Stimulated activated naive CD8-positive, alpha-beta T cell treated with anti-CD3 and anti-CD28 coated beads, Interleukin-15, Interleukin-2, amounts not matched to agents 100 ng/mL and 50 ng/mL, for 24 hours (primary cell): Measurements from ENCODE around the gene ASIC3.
"Not testable (repeated sequence)": the region's sequence is repeated elsewhere in the genome, so short reads cannot be mapped to it uniquely, and the experiment has no call there.

Source experiments
- H3K27ac Mint-ChIP-seq: one replicate; pipeline ENCODE4 v1.8.0; 2021; ENCODE audit warnings: mild to moderate bottlenecking, mixed read lengths
- H3K27me3 Mint-ChIP-seq: one replicate; pipeline ENCODE4 v1.8.0; 2021; ENCODE audit warnings: mixed read lengths
- H3K36me3 Mint-ChIP-seq: one replicate; pipeline ENCODE4 v1.8.0; 2021; ENCODE audit warnings: low read depth, mixed read lengths
- H3K4me1 Mint-ChIP-seq: one replicate; pipeline ENCODE4 v1.8.0; 2021; ENCODE audit warnings: low read depth, mixed read lengths
- H3K4me3 Mint-ChIP-seq: one replicate; pipeline ENCODE4 v1.8.0; 2021; ENCODE audit warnings: mild to moderate bottlenecking, mixed read lengths
- H3K9me3 Mint-ChIP-seq: one replicate; pipeline ENCODE4 v1.8.0; 2021; ENCODE audit warnings: mixed read lengths

Gene ASIC3

DNA sequence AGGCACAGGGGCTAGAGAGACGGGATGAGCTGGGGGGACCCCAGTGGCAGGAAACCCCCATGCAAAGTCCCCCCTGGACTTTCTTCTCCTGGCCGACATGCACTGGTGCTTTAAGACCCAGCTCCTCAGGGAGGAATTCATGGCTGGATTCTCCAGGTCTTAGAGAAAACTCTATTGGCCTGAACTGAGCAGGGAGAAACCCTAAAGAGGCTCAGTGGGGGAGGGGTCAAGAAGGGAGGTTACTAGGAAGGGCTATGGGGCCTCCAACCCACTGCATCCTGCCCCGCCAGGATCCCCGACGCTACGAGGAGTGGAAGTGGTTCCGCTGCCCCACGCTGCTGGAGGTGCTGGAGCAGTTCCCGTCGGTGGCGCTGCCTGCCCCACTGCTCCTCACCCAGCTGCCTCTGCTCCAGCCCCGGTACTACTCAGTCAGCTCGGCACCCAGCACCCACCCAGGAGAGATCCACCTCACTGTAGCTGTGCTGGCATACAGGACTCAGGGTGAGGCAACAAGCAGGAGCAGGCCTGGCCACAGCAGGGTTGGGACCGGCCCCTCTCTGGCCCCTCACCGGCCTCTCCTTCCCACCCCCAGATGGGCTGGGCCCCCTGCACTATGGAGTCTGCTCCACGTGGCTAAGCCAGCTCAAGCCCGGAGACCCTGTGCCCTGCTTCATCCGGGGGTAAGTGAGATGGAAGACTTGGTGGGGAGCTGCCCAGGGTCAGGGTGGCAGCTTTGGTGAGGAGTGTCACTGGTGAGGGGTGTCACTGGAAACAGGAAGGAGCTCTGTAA lies 37.8 kb upstream of the ASIC3 start:
- Mint-ChIP-seq H3K27me3 (no peaks in the 10 kb centered on the region), H3K9me3 (no peaks in the 10 kb centered on the region), H3K4me3 (peak overlapping the region; percentile 54), H3K36me3 (no peaks in the 10 kb centered on the region), H3K4me1 (peaks cover 71% of the 10 kb centered on the region), H3K27ac (peak overlapping the region; percentile 31)

DNA sequence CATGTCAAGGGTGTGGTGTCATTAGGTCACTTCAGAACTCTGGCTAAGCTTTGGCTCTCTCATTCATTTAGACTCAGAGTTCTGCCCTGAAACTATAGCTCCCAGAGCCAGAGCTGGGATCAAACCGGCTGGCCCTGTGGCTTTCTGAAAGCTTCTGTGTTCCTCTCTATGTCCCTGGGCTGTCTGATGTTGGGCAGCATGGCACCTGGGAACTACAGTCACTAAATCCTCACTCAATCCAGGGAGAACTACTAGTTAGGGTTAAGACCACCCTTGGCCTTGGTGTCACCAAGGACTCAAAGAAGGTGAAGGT lies 37.3 kb upstream of the ASIC3 start:
- H3K27me3 Mint-ChIP-seq: no peaks in the 10 kb centered on the region
- H3K4me3 Mint-ChIP-seq: peak overlapping the region; percentile 54
- peak overlapping the region; percentile 31 for H3K27ac Mint-ChIP-seq
- no peaks in the 10 kb centered on the region for H3K36me3 Mint-ChIP-seq
- no peaks in the 10 kb centered on the region for H3K9me3 Mint-ChIP-seq
- peaks cover 73% of the 10 kb centered on the region for H3K4me1 Mint-ChIP-seq

DNA sequence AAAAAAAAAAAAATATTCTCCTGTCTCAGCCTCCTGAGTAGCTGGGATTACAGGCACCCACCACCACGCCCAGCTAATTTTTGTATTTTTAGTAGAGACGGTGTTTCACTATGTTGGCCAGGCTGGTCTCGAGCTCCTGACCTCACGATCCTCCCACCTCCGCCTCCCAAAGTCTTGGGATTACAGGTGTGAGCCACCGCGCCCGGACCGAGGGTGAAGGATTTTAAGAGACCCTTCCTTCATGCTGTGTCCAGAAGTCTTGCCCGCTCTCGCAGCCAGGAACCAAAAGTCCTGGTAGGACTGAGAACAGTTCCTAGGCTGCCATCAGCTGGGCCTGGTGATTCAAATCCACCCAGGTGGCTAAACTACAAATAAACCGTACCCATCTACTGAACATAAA lies 36.7 kb upstream of the ASIC3 start:
- not testable (repeated sequence) for H3K4me3 Mint-ChIP-seq, H3K27me3 Mint-ChIP-seq, H3K36me3 Mint-ChIP-seq, H3K27ac Mint-ChIP-seq, H3K9me3 Mint-ChIP-seq
- peaks cover 78% of the 10 kb centered on the region for H3K4me1 Mint-ChIP-seq

DNA sequence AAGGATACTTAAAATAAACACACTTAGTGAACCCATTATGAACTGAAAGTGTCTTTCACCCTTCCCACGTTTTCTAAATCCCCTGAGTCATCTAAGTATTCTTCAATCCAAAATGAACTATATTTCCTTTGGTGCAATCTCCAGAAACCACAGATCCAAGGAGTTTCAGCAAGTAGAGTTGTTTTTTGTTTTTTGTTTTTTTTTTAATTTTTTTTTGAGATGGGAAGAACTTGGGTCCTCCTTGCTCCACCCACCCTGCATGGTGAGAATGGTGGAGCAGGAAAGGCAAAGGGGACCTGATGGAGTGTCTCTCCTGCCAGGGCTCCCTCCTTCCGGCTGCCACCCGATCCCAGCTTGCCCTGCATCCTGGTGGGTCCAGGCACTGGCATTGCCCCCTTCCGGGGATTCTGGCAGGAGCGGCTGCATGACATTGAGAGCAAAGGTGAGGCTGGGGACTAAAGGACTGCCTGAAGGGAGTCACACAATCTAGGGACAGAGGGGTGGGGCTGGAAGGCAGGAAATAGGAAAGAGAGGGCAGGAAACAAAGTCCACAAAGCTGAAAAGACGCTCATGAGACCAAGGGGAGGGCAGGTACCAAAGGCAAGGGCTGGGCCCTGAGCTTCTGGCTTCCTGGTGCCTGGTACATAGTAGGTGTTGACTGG lies 36.2 kb upstream of the ASIC3 start:
- H3K4me3 Mint-ChIP-seq: peak overlapping the region; percentile 36
- peak overlapping the region; percentile 49 for H3K27ac Mint-ChIP-seq
- H3K27me3 Mint-ChIP-seq: no peaks in the 10 kb centered on the region
- H3K9me3 Mint-ChIP-seq: no peaks in the 10 kb centered on the region
- H3K4me1 Mint-ChIP-seq: peaks cover 81% of the 10 kb centered on the region
- no peaks in the 10 kb centered on the region for H3K36me3 Mint-ChIP-seq

DNA sequence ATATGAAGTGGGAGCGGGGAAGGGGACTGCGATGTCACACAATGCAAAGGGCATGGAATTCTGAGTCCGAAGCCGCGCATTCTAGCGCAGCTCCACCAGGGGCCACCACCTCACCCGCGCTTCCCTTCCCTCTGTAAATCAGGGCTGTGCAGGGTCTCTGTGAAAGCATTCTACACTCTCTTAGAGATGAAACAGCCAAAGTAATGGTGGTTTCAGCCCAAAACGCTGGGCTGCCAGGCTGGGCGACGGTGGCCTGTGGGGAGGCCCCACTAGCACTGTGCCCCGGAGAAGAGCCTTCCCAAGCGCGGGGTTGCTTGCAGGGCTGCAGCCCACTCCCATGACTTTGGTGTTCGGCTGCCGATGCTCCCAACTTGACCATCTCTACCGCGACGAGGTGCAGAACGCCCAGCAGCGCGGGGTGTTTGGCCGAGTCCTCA lies 35.4 kb upstream of the ASIC3 start:
- Mint-ChIP-seq H3K9me3 (no peaks in the 10 kb centered on the region), H3K4me1 (peaks cover 81% of the 10 kb centered on the region), H3K27ac (no peak overlapping the region), H3K27me3 (no peaks in the 10 kb centered on the region), H3K36me3 (no peaks in the 10 kb centered on the region), H3K4me3 (peak overlapping the region; percentile 36)

DNA sequence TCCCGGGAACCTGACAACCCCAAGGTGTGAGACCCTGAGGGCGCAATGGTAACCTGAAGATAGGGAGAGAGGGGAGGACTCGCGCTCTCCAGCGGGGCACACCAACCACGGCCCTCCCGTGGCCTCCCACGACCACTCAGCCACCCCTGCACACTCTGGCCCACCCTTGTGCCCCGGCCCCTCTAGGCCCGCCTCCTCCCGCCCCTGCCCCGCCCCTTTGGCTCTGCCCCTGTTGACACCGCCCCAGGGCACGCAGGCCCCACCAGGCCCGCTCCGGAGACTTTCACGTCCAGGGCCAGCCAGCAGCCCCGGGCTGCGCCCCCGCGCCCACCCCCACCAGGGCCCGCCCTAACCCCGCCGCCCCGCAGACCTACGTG lies 35.0 kb upstream of the ASIC3 start:
- Mint-ChIP-seq H3K4me1 (peaks cover 81% of the 10 kb centered on the region), H3K4me3 (peak overlapping the region; percentile 83), H3K27ac (no peak overlapping the region), H3K9me3 (no peaks in the 10 kb centered on the region), H3K27me3 (peaks cover 2% of the 10 kb centered on the region), H3K36me3 (no peaks in the 10 kb centered on the region)

DNA sequence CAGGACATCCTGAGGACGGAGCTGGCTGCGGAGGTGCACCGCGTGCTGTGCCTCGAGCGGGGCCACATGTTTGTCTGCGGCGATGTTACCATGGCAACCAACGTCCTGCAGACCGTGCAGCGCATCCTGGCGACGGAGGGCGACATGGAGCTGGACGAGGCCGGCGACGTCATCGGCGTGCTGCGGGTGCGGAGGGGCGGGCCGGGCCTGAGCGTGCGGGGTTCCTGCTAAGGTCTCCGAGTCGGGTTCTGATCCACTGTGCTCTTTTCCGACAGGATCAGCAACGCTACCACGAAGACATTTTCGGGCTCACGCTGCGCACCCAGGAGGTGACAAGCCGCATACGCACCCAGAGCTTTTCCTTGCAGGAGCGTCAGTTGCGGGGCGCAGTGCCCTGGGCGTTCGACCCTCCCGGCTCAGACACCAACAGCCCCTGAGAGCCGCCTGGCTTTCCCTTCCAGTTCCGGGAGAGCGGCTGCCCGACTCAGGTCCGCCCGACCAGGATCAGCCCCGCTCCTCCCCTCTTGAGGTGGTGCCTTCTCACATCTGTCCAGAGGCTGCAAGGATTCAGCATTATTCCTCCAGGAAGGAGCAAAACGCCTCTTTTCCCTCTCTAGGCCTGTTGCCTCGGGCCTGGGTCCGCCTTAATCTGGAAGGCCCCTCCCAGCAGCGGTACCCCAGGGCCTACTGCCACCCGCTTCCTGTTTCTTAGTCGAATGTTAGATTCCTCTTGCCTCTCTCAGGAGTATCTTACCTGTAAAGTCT lies 34.4 kb upstream of the ASIC3 start:
- Mint-ChIP-seq H3K27me3 (peaks cover 5% of the 10 kb centered on the region), H3K27ac (peak overlapping the region; percentile 82), H3K9me3 (no peaks in the 10 kb centered on the region), H3K4me1 (peaks cover 79% of the 10 kb centered on the region), H3K36me3 (no peaks in the 10 kb centered on the region), H3K4me3 (peak overlapping the region; percentile 83)

DNA sequence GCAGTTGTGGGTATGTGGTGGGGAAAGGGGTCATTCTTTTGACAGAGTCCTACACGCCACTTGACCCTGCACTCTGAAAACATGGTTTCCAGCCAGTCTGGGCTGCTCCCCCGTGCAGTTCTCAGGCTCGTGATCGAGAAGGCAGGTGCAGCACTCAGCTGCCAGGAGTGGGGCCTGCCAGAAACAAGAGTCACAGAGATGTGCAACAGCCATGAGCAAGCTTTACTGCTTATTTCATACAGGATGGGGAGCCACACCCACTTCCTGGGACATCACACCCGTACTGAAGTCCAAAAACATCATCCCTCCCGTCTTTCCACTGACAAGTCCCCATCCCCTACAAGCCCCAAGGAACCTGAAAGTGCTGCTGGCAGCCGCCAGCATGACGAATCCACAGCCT lies 33.4 kb upstream of the ASIC3 start:
- H3K4me3 Mint-ChIP-seq: peak overlapping the region; percentile 3
- H3K9me3 Mint-ChIP-seq: no peaks in the 10 kb centered on the region
- H3K36me3 Mint-ChIP-seq: no peaks in the 10 kb centered on the region
- peaks cover 11% of the 10 kb centered on the region for H3K27me3 Mint-ChIP-seq
- H3K4me1 Mint-ChIP-seq: peaks cover 81% of the 10 kb centered on the region
- H3K27ac Mint-ChIP-seq: peak overlapping the region; percentile 82

DNA sequence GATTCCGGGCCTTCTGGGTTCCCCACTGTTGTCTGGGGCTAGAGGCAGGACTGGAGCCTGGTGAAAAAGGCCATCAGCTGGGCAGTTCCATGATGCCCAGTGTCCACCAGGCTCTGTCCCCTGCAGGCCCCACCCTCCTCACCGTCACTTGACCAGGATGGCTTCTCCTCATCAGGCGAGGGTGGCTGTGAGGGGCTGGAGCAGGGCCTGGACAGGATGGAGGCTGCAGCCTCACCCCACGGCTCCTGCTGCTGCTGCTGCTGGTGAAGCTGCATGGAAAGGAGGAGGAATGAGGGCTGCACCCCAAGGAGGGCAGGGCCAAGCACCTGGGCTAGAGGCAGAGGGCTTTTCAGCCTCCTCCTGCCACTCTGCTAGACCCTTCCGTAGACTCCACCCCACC lies 32.4 kb upstream of the ASIC3 start:
- Mint-ChIP-seq H3K36me3 (no peaks in the 10 kb centered on the region), H3K27me3 (peaks cover 21% of the 10 kb centered on the region), H3K4me1 (peaks cover 71% of the 10 kb centered on the region), H3K4me3 (no peak overlapping the region), H3K27ac (no peak overlapping the region), H3K9me3 (no peaks in the 10 kb centered on the region)

DNA sequence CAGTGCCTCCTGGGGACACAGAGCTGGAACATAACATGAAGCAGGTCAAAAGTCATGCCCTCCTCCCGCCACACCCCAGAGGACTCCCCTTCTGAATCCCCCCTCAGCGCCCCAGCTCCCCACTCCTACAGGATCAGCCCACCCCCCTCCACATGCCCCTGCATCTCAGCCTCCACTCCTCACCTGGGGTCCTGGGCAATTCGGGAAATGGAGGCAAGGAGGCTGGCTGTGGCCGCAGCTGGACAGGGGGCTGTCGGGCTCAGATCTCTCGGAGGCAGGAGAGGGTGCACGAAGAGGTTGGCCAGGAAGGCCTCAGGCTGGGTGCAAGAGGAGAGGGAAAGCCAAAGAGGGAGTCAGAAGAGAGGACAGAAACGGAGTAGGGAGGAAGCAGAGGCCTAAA lies 31.8 kb upstream of the ASIC3 start:
- H3K27ac Mint-ChIP-seq: no peak overlapping the region
- peak overlapping the region; percentile 27 for H3K4me3 Mint-ChIP-seq
- peaks cover 68% of the 10 kb centered on the region for H3K4me1 Mint-ChIP-seq
- no peaks in the 10 kb centered on the region for H3K9me3 Mint-ChIP-seq
- H3K27me3 Mint-ChIP-seq: peaks cover 21% of the 10 kb centered on the region
- H3K36me3 Mint-ChIP-seq: no peaks in the 10 kb centered on the region

DNA sequence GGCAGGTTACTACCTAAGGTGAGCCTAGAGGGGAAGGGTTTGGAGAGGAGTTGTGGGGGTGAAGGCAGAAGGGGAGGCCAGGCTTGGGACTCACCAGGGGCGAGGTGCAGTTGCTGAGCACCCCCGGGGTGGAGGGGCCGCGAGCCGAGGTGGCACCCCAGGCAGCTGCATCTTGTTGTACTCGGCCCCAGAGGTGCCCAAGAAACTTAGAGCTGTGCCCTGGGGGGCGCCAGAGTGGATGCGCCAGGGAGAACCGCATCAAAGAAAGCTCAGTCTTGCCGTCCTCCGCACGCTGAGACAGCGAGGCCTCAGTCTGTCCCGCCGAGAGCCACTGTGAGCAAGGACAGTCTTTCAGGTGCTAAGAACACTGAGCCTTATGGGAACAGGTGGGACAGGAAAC lies 31.4 kb upstream of the ASIC3 start:
- Mint-ChIP-seq H3K4me3 (peak overlapping the region; percentile 80), H3K27ac (no peak overlapping the region), H3K4me1 (peaks cover 63% of the 10 kb centered on the region), H3K27me3 (peaks cover 21% of the 10 kb centered on the region), H3K9me3 (no peaks in the 10 kb centered on the region), H3K36me3 (no peaks in the 10 kb centered on the region)

DNA sequence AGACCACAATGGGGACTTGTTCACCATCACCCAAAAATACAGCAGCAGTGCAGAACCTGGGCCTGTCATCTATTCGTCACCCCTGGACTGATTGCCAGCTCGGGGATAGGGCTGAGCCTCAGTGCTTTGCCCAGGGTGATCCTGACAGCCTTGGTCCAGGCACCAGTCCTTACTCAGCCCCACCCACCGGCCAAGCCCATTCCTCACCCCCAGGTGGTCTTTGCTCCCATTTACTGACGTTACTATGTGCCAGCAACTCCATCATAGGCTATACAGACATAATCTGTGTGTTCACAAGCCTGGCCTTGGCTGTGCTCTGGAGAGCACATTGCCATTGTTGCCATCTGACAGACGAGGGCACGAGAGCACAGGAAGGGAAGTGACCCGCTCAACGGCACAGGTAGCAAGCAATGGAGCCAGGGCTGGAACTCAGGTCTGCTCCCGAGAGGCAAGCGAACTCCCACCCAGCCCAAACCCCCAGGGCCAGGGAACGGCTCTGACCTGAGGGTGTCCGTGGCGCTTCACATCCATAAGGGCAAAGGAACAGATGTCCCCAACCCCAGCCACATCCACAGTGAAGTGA lies 30.9 kb upstream of the ASIC3 start:
- Mint-ChIP-seq H3K9me3 (no peaks in the 10 kb centered on the region), H3K4me1 (peaks cover 58% of the 10 kb centered on the region), H3K27me3 (peaks cover 21% of the 10 kb centered on the region), H3K36me3 (no peaks in the 10 kb centered on the region), H3K4me3 (peak overlapping the region; percentile 80), H3K27ac (peak overlapping the region; percentile 88)

DNA sequence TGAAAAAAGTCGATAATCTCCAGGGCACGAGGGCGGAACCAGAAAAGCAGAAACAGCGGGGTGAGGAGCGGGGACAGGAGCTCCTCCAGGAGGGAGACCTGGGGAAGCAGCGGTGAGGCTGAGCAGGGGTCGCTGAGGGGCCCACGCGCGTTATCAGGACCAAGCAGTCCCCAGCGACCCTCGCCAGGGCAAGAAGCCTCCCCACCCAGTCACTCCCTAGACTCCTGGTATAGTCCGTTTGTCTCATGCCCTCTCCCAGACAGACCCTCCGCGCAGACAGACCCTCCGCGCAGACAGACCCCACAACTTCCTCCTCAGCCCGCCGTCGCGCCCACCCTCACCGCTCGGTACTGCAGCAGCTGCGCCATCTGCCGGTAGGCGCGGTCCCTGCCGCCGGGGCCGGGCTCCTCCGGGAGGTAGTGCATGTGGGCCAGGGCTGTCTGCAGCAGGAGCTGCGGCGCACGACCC lies 30.3 kb upstream of the ASIC3 start:
- Mint-ChIP-seq H3K27ac (peak overlapping the region; percentile 88), H3K36me3 (no peaks in the 10 kb centered on the region), H3K27me3 (peaks cover 24% of the 10 kb centered on the region), H3K4me3 (peak overlapping the region; percentile 80), H3K4me1 (peaks cover 53% of the 10 kb centered on the region), H3K9me3 (no peaks in the 10 kb centered on the region)

DNA sequence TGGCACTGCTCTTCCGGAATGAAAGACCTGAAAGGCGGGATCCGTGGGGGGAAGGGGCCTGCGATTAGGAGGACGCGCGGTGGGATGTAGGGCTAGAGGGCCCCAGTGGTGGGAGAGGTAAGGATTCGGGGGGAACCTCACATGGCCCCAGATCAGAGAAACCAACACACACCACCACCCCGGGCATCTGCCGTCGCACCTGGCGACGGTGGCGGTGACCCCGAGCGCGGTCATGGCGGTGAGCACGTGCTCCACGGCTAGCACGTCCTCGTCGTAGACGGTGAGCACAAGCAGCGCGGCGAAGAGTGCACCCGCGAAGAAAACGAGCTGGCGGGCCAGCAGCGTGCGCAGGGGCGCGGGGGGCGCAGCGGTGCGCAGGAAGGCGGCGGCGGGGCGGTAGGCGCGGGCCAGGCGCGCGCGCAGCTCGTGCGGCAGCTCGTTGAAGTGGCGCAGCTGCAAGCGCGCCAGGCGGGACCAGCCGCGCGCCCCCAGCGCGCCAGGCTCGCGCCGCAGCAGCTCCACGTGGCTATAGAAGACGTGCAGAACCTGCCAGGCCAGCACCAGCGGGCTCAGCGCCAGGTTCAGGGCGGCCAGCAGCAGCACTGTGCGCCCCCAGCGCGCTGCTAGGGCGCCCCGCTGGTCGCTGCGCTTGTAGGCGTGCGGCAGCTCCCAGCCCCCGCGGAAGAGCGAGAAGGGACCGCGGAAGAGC lies 29.8 kb upstream of the ASIC3 start:
- H3K27ac Mint-ChIP-seq: peak overlapping the region; percentile 88
- H3K4me3 Mint-ChIP-seq: peak overlapping the region; percentile 80
- H3K27me3 Mint-ChIP-seq: peaks cover 26% of the 10 kb centered on the region
- peaks cover 49% of the 10 kb centered on the region for H3K4me1 Mint-ChIP-seq
- no peaks in the 10 kb centered on the region for H3K9me3 Mint-ChIP-seq
- H3K36me3 Mint-ChIP-seq: no peaks in the 10 kb centered on the region
